Esophagus (tissue), 2 donors: ENCODE measurements around the gene PRR33. TPM values are rescaled to one million over a fixed set of nuclear protein-coding genes. Genes with fewer than 3 reads are reported as not detected.

Experiments used
- H3K27ac ChIP-seq, 2 donors: one replicate each; pipeline ENCODE4 v1.5.1; 2013; ENCODE audit warnings: low read depth in 2 of 2, mild to moderate bottlenecking in 2 of 2, inconsistent platforms in 1 of 2, low read length in 1 of 2, moderate library complexity in 1 of 2
- H3K27me3 ChIP-seq, 2 donors: one replicate each; pipeline ENCODE4 v1.6.1; 2013; ENCODE audit warnings: low read length in 2 of 2, control low read depth in 1 of 2, mild to moderate bottlenecking in 1 of 2; ENCODE audit not compliant: insufficient read depth in 2 of 2, control insufficient read depth in 1 of 2
- H3K36me3 ChIP-seq, 2 donors: one replicate each; pipeline ENCODE4 v1.6.1; 2013; ENCODE audit warnings: low read length in 1 of 2; ENCODE audit not compliant: control insufficient read depth in 2 of 2, insufficient read depth in 2 of 2
- H3K4me1 ChIP-seq, 2 donors: one replicate each; pipeline ENCODE4 v1.6.1; 2013; ENCODE audit warnings: low read length in 1 of 2; ENCODE audit not compliant: control insufficient read depth in 2 of 2, insufficient read depth in 2 of 2
- H3K4me3 ChIP-seq, 2 donors: one replicate each; pipeline ENCODE4 v1.5.1; 2013; ENCODE audit warnings: low read length in 2 of 2, mild to moderate bottlenecking in 2 of 2, low read depth in 1 of 2, moderate library complexity in 1 of 2
- H3K9me3 ChIP-seq, 2 donors: one replicate each; pipeline ENCODE4 v1.6.1; 2013; ENCODE audit warnings: mild to moderate bottlenecking in 2 of 2, low read depth in 1 of 2, low read length in 1 of 2, moderate library complexity in 1 of 2; ENCODE audit not compliant: control insufficient read depth in 2 of 2, insufficient read depth in 1 of 2
- WGBS, 2 donors: extraction: QIAGEN DNeasy Blood & Tissue Kit; methylation state at CpG; one replicate each; pipeline ENCODE4 v1.1.7; 2013; 5-methylcytosine and 5-hydroxymethylcytosine counted together
- polyA plus RNA-seq, 2 donors: library from polyadenylated mRNA; stranded (reverse); fragments of 200-250 nt; gene quantifications; one replicate each; pipeline ENCODE4 v1.2.3, GENCODE V29; 2013
- donor health status: healthy with polysubstance abuse.
- donor health status: Bipolar disorder and iron deficiency.

The PRR33 gene
- polyA plus RNA-seq, 2 donors = 0.02 to 0.43 TPM

GRCh38 chr11:1916132-1916985, 24.7 kb upstream of the PRR33 start:
- H3K27ac ChIP-seq = no peak overlapping the region
- no peak overlapping the region for H3K4me3 ChIP-seq
- peaks cover 0 to 7% of the 10 kb centered on the region in 2 donors for H3K4me1 ChIP-seq
- 63 to 74% methylated on average over 14 of the region's 14 CpGs for WGBS, 2 donors
- no peaks in the 10 kb centered on the region for H3K9me3 ChIP-seq
- no peaks in the 10 kb centered on the region for H3K27me3 ChIP-seq
- no peaks in the 10 kb centered on the region for H3K36me3 ChIP-seq

DNA sequence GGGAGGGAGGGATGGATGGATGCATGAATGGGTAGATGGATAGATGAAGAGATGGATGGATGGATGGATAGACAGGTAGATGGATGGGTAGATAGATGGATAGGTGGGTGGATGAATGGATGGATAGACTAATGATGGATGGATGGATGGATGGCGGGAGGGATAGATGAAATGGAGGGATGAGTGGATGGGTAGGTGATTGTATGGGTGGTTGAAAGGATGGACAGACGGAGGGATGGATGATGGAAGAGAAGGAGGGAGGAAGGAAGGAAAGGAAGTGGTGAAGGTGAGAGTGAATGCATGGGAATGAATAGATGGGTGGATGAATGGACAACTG, 24.1 kb upstream of the PRR33 start:
- H3K27me3 ChIP-seq = no peaks in the 10 kb centered on the region
- H3K4me1 ChIP-seq = peaks cover 0 to under 1% of the 10 kb centered on the region in 2 donors
- 98% methylated on average over 2 of the region's 2 CpGs for WGBS, 2 donors
- H3K36me3 ChIP-seq = no peaks in the 10 kb centered on the region
- H3K27ac ChIP-seq = no peak overlapping the region
- H3K9me3 ChIP-seq = no peaks in the 10 kb centered on the region
- H3K4me3 ChIP-seq = no peak overlapping the region

- Histone ChIP-seq H3K36me3 (no peaks in the 10 kb centered on the region), H3K27ac (no peak overlapping the region), H3K4me3 (no peak overlapping the region), H3K9me3 (no peaks in the 10 kb centered on the region), H3K4me1 (no peaks in the 10 kb centered on the region), H3K27me3 (no peaks in the 10 kb centered on the region)
- WGBS, 2 donors = 92 to 93% methylated on average over 31 of the region's 31 CpGs
Measured at GRCh38 chr11:1913271-1914060, 21.8 kb upstream of the PRR33 start.

- no peak overlapping the region for H3K27ac ChIP-seq
- H3K9me3 ChIP-seq = no peaks in the 10 kb centered on the region
- H3K4me1 ChIP-seq = no peaks in the 10 kb centered on the region
- no peaks in the 10 kb centered on the region for H3K36me3 ChIP-seq
- H3K4me3 ChIP-seq = no peak overlapping the region
- 83 to 85% methylated on average over 13 of the region's 13 CpGs for WGBS, 2 donors
- no peaks in the 10 kb centered on the region for H3K27me3 ChIP-seq
Measured at GRCh38 chr11:1912289-1912878, 20.7 kb upstream of the PRR33 start.

GRCh38 chr11:1909524-1909923, 17.8 kb upstream of the PRR33 start:
- H3K9me3 ChIP-seq = no peaks in the 10 kb centered on the region
- no peaks in the 10 kb centered on the region for H3K4me1 ChIP-seq
- no peaks in the 10 kb centered on the region for H3K36me3 ChIP-seq
- no peak overlapping the region for H3K27ac ChIP-seq
- no peak overlapping the region for H3K4me3 ChIP-seq
- H3K27me3 ChIP-seq = no peaks in the 10 kb centered on the region
- 84 to 88% methylated on average over 7 of the region's 7 CpGs for WGBS, 2 donors

- H3K9me3 ChIP-seq = no peaks in the 10 kb centered on the region
- no peaks in the 10 kb centered on the region for H3K4me1 ChIP-seq
- H3K4me3 ChIP-seq = no peak overlapping the region
- H3K27ac ChIP-seq = no peak overlapping the region
- 49% methylated on average over 9 of the region's 9 CpGs for WGBS, 2 donors
- H3K27me3 ChIP-seq = no peaks in the 10 kb centered on the region
- no peaks in the 10 kb centered on the region for H3K36me3 ChIP-seq
Measured at GRCh38 chr11:1908618-1909017, 16.9 kb upstream of the PRR33 start.

- Histone ChIP-seq H3K27ac (no peak overlapping the region), H3K4me3 (no peak overlapping the region)
- WGBS, 2 donors = 72 to 78% methylated on average over 14 of the region's 14 CpGs
Measured at GRCh38 chr11:1906611-1907423, 15.1 kb upstream of the PRR33 start.

GRCh38 chr11:1906181-1906580, 14.5 kb upstream of the PRR33 start:
- H3K4me1 ChIP-seq = no peaks in the 10 kb centered on the region
- no peak overlapping the region for H3K27ac ChIP-seq
- H3K36me3 ChIP-seq = no peaks in the 10 kb centered on the region
- H3K27me3 ChIP-seq = no peaks in the 10 kb centered on the region
- WGBS, 2 donors = 50 to 51% methylated on average over 5 of the region's 5 CpGs
- no peak overlapping the region for H3K4me3 ChIP-seq
- H3K9me3 ChIP-seq = no peaks in the 10 kb centered on the region

More at GRCh38 chr11:1906611-1907423, 15.1 kb upstream of the PRR33 start:
- no peaks in the 10 kb centered on the region for H3K9me3 ChIP-seq
- H3K4me1 ChIP-seq = no peaks in the 10 kb centered on the region
- H3K27me3 ChIP-seq = no peaks in the 10 kb centered on the region
- no peaks in the 10 kb centered on the region for H3K36me3 ChIP-seq

GRCh38 chr11:1899686-1900085, 8.0 kb upstream of the PRR33 start:
- WGBS, 2 donors = 78 to 84% methylated on average over 5 of the region's 5 CpGs
- Histone ChIP-seq H3K36me3 (no peaks in the 10 kb centered on the region), H3K9me3 (no peaks in the 10 kb centered on the region), H3K4me3 (no peak overlapping the region), H3K27me3 (no peaks in the 10 kb centered on the region), H3K4me1 (no peaks in the 10 kb centered on the region), H3K27ac (no peak overlapping the region)
